Inferior parietal cortex (tissue), 1 donor: ENCODE results near the gene CCDC9.
"Not testable (repeated sequence)": the region's sequence is repeated elsewhere in the genome, so short reads cannot be mapped to it uniquely, and the experiment has no call there.

Experiments used
- DNase-seq: peaks from one replicate; pipeline ENCODE4 v3.0.0-alpha.2; 2016; ENCODE audit errors: extremely low spot score

CCDC9 gene

DNA sequence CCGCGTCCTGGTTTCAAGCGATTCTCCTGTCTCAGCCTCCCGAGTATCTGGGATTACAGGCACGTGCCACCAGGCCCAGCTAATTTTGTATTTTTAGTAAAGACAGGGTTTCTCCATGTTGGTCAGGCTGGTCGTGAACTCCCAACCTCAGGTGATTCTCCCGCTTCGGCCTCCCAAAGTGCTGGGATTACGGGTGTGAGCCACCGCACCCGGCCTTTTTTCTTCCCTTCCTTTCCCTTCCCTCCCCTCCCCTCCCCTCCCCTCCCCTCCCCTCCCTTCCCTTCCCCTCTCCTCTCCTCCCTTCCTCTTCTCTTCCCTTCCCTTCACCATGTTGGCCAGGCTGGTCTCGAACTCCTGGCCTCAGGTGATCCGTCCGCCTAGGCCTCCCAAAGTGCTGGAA is 44.5 kb downstream of the CCDC9 start:
- not testable (repeated sequence) for DNase-seq

DNA sequence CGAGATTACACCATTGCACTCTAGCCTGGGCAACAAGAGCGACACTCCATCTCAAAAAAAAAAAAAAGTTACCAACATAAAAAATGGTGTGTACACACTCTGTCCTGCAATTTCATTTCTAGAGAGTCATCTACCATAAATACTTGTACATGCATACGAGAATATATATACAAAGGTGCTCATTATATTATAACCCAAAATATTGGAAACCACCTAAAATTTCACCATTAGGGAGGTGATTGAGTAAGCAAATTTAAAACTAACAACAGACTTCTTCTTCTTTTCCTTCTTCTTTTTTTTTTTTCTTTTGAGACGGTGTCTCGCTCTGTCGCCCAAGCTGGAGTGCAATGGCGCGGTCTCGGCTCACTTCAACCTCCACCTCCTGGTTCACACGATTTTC is 45.9 kb downstream of the CCDC9 start:
- DNase-seq: no peak

DNA sequence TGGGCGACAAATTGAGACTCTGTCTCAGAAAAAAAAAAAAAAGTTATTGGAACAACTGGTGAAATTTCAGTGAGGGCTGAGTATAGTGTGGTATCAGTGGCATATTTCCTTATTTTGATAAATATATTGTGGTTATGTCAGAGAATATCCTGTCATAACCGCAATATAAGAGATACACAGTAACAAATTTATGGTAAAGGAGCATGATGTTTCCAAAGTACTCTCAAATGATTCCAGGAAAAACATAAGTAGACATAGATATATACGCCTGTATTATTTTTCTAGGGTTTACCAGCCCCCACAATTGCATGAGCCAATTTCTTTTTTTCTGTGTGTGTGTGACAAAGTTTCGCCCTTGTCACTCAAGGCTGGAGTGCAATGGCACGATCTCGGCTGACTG is 47.6 kb downstream of the CCDC9 start:
- DNase-seq: no peak

DNA sequence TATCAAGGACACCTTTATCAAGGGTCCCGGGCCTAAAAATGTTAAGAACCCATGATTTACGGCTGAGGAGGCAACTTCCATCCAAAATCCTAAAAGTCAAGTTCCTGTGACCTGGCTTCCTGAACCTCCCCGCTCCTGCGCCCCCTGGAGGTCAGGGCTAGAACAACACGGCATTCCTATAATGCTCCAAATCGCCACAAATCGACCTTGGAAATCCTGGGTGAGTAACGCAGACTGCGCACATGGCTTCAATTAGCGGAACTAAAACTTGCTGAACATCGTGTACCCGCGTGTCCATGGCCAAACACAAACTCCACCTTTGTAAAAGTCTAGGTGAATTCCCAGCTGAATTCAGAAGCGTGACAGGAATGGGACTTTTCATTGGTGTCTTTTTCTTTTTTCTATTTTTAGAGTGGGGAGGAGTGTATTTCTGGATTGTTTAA is 49.0 kb downstream of the CCDC9 start:
- DNase-seq: peak; percentile 60

DNA sequence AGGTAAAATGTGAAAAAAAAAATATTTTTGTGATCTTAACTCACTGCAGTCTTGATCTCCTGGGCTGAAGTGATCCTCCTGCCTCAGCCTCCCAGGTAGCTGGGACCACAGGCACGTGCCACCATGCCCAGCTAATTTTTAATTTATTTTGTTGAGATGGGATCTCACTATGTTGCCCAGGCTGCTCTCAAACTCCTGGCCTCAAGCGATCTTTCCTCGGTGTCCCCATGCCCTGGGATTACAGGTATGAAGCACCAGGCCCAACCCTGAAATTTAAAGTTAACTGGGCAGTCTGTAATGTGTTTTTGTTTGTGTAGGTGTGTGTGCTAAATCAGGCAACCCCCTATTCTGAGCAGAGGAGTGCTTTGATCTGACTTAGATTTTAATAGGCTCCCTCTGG is 50.0 kb downstream of the CCDC9 start:
- DNase-seq: no peak

DNA sequence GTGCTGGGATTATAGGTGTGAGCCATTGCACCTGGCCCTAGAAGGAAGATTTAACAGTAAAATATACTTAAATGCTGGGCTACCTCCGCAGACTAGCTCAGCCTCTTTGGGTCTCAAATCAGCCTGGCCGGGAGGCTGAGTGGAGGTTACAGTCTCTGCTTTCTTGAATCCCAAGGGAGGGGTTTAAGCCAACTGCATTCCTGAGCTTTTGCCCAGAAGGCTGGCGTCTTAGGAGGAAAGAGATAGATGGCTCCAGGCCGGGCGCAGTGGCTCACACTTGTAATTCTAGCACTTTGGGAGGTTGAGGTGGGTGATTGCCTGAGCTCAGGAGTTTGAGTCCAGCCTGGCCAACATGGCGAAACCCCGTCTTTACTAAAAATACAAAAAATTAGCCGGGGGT is 52.7 kb downstream of the CCDC9 start:
- DNase-seq: no peak

DNA sequence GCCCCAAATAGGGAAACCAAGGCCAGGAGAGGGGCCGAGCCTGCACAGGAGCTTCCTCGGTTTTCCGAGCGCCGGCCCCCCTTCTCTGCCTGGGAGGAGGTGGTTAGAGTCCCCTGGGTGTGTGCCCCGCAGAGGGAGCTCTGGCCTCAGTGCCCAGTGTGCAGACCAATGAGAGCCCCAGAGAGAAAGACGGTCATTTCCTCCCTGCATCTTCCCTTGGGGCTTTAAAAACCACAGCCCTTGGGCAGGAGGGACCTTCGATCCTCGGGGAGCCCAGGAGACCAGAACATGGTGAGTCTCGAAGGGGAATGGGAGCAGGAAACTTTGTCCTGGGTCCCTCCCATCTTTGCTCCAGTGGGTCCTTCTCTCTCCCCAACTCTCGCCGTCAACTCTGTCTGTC is 53.3 kb downstream of the CCDC9 start, which contains the start of gene C5AR1:
Gene C5AR1, plus strand, starts transcription at position 254 of the 400 bp plus-strand sequence. Its CDS starts 35 bp downstream, at position 289.
- no peak for DNase-seq

DNA sequence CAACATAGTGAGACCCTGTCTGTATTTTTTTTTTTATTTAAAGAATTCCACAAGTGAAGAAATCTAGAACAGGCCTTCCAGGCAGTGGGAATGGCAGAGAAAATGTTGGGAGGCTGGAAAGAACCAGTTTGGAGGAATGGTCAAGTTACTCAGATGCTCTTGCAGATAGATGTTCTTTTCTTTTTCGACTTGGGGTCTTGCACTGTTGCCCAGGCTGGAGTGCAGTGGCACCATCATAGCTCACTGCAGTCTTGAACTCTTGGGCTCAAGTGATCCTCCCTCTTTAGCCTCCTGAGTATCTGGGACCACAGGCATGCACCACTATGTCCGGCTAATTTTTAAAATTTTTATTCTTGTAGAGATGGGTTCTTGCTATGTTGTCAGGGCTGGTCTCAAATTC is 54.0 kb downstream of the CCDC9 start:
- no peak for DNase-seq

DNA sequence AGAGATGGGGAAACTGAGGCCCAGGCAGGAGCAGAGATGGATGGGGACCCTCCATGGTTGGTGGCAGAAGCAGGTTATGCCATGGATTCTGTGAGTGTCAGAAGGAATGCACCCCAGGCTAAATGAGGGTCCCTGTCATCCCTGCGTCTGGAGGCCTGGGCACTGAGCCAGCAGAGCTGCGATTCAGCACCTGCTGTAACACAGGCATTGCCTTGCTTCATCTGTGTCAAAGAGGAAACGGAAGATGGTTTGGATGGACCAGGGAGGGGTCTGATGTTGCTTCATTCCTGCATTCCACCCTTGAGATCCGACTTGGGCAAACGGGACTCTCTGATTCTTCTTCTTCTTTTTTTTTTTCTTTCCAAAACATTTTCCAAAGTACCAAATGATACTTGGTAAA is 54.5 kb downstream of the CCDC9 start:
- no peak for DNase-seq

DNA sequence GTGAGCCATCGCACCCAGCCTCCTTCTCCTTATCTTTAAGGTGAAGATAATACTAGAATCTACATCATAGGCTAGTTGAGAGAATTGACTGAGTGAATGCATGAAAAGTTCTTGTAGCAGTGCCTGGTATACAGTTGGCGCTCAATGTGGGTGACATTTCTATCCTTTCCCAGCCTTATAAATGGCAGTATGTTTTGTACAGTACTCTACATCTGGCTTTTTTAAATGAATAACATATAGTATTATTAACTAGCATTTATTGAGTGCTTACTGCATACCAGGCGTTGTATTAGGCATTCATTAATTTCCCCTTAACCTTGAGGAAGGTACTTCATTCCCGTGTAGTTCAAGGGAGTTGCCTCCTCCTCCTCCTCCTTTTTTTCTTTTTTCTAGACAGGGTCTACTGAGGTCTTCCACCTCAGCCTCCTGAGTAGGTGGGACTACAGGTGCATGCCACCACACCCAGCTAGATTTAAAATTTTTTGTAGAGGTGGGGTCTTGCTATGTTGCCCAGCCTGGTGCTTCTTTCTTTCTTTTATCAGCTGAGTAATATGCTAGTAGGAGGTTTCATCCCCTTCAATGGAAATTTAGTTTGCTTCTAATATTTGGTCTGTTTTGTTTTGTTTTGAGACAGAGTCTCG is 56.2 kb downstream of the CCDC9 start:
- DNase-seq: no peak

DNA sequence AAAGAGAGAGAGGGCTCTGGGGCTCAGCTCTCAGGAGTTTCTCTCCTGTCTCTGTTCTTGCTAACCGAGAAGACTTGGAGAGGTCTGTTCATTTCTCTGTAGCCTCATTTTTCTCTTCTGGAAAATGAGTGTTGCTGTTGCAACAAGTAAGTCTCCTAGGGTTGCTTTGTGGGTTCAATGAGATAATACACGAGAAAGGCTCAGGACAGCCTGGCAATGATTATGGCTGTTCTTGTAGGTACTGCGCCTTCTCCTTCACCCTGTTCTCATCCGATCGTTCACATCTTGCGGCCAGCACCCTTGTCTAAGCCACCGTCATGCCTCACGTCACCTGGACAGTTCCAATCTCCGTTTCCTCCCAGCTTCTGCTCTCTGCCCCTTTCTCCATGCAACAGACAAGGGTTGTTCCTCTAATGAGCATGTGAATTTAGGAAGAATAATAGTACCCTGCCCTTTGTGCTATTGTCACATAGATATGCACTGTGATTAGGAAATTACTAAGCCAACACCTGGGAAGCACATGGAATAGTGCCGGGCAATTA is 57.5 kb downstream of the CCDC9 start:
- DNase-seq: no peak

DNA sequence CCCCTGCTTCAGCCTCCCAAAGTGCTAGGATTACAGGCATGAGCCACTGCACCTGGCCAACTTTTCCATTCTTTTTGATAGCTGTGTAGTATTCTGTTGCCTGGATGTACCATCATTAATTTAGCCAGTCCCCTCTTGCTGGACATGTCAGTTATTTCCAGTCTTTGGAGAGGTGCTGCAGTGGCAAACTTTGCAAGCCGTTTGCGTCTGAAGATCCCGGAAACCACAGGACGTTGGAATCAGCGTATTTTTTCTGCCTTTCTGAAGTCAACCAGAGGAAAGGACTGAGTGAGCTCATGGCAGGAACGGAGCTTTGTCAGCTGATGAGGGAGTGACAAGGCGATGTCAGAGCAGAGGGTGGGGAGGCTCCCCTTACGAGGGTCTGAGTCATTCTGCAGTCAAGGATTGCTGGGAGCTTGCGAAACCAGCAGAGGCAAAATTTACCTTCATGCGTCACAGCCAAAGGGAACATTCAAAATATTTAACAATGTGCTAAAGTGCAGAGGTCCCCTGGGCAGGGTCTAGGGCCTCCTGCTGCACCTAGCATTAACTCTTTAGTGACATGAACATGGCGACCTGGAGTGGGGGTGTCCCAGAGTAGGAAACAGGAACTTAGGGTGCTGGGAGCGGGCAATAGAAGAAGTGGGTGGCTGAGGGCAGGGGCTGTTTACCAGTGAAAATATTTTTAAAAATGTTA is 58.9 kb downstream of the CCDC9 start:
- peak; percentile 36 for DNase-seq

DNA sequence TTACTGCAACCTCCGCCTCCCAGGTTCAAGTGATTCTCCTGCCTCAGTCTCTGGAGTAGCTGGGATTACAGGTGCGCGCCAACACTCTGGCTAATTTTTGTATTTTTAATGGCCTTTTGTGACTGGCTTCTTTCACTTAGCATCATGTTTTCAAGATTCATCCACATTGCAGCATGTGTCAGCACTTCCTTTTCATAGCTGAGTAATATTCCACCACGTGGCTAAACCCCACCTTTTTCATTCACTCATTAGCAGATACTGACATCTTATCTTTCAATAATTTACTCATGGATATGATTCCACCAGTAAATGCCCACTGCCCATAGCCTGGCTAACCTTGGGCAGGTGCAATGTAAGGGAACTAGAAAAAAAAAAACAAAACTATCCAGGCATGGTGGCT is 60.2 kb downstream of the CCDC9 start:
- DNase-seq: no peak

DNA sequence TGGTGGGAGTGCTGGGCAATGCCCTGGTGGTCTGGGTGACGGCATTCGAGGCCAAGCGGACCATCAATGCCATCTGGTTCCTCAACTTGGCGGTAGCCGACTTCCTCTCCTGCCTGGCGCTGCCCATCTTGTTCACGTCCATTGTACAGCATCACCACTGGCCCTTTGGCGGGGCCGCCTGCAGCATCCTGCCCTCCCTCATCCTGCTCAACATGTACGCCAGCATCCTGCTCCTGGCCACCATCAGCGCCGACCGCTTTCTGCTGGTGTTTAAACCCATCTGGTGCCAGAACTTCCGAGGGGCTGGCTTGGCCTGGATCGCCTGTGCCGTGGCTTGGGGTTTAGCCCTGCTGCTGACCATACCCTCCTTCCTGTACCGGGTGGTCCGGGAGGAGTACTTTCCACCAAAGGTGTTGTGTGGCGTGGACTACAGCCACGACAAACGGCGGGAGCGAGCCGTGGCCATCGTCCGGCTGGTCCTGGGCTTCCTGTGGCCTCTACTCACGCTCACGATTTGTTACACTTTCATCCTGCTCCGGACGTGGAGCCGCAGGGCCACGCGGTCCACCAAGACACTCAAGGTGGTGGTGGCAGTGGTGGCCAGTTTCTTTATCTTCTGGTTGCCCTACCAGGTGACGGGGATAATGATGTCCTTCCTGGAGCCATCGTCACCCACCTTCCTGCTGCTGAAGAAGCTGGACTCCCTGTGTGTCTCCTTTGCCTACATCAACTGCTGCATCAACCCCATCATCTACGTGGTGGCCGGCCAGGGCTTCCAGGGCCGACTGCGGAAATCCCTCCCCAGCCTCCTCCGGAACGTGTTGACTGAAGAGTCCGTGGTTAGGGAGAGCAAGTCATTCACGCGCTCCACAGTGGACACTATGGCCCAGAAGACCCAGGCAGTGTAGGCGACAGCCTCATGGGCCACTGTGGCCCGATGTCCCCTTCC is 63.9 kb downstream of the CCDC9 start:
- DNase-seq: no peak
